HG02938 (cell line): ENCODE data around the gene ZNF346.

Experiments
- ATAC-seq: cut with Tn5 transposase; IDR thresholded peaks from one replicate; pipeline ENCODE4 v1.9.1; 2021; ENCODE audit warnings: mild to moderate bottlenecking, moderate library complexity; ENCODE audit not compliant: unreplicated experiment

Gene ZNF346

GRCh38 chr5:177093082-177093712 is 70.7 kb downstream of the ZNF346 start:
- no peak for ATAC-seq

DNA sequence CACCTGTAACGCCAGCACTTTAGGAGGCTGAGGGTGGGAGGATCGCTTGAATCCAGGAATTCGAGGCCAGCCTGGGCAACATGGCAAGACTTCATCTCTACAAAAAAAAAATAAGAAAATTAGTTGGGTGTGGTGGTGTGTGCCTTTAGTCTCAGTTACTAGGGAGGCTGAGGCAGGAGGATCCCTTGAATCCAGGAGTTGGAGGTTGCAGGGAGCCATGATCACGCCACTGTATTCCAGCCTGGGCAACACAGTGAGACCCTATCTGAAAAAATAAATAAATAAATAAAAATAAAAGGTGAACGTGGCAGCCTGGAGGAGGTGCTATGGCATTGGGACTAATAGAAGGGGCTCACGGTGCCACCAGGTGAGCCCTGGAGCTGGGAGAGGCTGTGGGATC is 71.3 kb downstream of the ZNF346 start:
- no peak for ATAC-seq

- no peak for ATAC-seq
Measured at GRCh38 chr5:177094224-177095087, 72.0 kb downstream of the ZNF346 start.

GRCh38 chr5:177095088-177095669 is 72.7 kb downstream of the ZNF346 start:
- no peak for ATAC-seq

GRCh38 chr5:177096162-177097015 is 73.9 kb downstream of the ZNF346 start:
- no peak for ATAC-seq

DNA sequence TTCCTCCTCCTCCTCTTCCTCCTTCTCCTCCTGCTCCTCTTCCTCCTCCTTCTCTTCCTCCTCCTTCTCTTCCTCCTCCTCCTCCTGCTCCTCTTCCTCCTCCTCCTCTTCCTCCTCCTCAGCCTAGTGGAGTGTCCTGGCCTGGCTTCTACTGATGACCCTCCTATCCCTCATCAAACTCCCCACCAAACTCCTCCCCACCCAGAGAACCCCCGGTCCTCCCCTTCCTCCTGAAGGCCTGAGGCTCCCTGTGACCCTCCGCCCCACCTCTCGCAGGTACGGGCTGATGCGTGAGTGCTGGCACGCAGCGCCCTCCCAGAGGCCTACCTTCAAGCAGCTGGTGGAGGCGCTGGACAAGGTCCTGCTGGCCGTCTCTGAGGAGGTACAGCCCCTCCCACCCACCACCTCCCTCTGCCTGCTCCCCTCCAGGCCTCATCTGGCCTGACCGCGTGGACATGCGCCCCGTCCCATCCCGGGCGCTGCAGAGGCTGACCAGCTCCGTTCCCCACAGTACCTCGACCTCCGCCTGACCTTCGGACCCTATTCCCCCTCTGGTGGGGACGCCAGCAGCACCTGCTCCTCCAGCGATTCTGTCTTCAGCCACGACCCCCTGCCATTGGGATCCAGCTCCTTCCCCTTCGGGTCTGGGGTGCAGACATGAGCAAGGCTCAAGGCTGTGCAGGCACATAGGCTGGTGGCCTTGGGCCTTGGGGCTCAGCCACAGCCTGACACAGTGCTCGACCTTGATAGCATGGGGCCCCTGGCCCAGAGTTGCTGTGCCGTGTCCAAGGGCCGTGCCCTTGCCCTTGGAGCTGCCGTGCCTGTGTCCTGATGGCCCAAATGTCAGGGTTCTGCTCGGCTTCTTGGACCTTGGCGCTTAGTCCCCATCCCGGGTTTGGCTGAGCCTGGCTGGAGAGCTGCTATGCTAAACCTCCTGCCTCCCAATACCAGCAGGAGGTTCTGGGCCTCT is 74.8 kb downstream of the ZNF346 start:
- no peak for ATAC-seq

DNA sequence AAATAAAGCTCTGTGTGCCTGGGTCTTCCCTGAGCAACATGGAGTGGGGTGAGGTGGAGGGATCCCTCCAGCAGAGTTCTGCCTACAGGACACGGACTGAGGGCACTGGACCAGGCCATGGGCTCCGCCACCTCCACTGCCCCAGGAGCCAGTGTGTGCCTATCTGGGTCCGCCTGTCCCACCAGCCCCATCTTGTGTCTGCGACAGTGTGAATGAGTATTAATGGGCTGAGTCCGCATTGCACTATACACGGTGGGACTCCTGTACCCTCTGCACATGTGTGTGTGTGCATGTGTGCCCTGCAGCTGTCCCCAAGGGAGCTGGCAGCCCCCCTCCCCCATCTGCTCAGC is 75.6 kb downstream of the ZNF346 start:
- ATAC-seq = no peak

- no peak for ATAC-seq
Measured at GRCh38 chr5:177098470-177099141, 76.1 kb downstream of the ZNF346 start.

GRCh38 chr5:177099422-177100093 is 77.1 kb downstream of the ZNF346 start:
- no peak for ATAC-seq

DNA sequence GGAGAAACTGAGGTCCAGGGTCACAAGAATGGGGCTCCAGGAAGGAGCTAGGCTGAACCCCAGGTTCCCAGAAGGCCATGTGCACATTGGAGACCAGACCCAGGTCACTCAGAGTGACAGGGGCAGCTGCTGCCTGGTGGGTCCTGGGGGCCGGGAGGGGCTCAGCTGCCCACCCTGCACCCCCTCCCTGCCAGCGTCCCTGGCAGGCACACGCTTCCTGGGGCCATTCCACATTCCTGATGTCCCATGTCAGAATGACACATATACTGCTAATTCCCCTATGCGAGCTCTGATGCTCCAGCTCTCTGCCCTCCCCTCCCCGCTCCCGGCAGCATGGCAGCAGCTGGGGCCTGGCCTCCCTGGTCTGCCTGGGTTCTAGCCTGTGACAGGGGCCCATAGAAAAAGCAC is 78.2 kb downstream of the ZNF346 start:
- ATAC-seq = no peak

- no peak for ATAC-seq
Measured at GRCh38 chr5:177103523-177104253, 81.2 kb downstream of the ZNF346 start.

- ATAC-seq = no peak
Measured at GRCh38 chr5:177105691-177106476, 83.4 kb downstream of the ZNF346 start.

DNA sequence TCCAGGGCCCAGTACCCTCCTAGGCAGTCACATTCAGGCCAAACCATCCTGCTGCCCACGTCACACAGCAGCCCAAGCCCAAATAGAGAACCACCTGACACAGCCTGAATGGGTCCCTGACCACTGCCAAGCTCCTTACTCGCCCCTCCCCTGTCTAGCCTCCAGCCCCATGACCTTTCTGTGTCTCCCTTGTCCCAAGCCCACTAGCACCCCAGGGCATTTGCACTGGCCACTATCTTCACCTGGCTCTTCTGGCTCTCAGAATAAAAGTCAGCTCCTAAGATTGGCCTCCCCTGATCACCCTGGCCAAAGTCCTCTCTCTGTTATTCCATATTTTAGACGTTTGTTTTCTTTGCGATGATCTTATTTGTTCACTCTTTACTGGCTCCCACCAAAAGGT is 84.7 kb downstream of the ZNF346 start:
- no peak for ATAC-seq

DNA sequence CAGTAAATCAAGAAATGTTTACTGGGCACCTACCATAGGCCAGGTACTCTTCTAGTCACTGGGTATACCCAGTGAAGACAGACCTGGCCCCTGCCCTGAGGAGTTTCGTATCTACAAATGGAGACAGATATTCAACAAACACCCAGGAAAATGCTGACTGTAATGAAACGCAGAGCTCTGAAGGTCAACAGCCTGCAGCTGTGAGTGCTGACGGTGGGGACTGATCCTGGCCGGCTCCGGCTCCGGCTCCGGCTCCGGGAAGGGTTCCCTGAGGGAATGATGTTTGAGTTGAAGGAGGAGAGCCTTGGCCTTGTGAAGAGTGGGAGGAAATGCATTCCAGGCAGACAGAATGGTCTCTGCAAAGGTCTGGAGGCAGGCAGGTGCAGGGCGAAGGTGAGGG is 87.3 kb downstream of the ZNF346 start:
- ATAC-seq = no peak

DNA sequence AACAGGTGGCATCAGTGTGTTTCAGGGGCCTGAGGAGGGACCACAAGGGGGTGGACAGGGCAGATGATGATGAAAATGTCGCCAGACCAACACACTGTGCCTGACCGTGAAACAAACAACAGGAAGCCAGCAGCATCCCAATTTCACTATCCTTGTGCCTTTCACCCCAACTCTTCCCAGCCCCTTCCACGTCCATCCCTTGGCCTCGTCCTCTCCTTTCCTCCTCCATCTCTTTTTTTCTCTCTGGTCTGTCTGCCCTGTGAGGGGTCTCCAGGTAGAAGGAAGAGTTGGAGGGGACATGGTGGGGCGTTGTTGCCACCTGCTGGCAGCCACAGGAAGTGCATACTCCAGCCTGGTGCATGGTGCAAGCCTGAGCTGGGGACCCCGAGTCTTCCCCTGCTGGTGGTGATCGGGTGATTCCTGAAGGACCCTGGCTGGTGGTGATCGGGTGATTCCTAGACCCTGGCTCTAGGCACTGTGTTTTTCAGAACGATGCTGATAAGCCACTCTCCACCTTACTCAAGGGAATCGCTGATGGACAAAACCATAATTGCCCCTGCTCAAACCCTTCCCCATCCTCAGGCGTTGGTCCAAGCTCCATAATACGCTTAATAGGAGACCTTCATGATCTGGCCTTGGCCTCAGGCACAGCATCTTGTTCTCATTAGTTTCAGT is 89.4 kb downstream of the ZNF346 start:
- no peak for ATAC-seq

GRCh38 chr5:177112589-177113220 is 90.2 kb downstream of the ZNF346 start:
- ATAC-seq = no peak
